BJ (cell line): ENCODE data around the gene PRKAR1B. TPM values are rescaled to one million over a fixed set of nuclear protein-coding genes. Genes with fewer than 3 reads are reported as not detected.

Experiments
- CTCF ChIA-PET: fragments of 350-600 bp; formaldehyde crosslinking; extraction: SDS; loops from one replicate; lab custom pipeline; 2021; ENCODE audit warnings: antibody characterized with exemption, inconsistent platforms; lab: Yijun Ruan, JAX
- POLR2A ChIA-PET: fragments of 300-600 bp; sonication (Branson Sonifier 250); formaldehyde crosslinking; extraction: SDS; loops from one replicate; lab custom pipeline; 2021; ENCODE audit warnings: antibody characterized with exemption; lab: Charles Lee
- DNase-seq: peaks from one replicate; pipeline ENCODE4 v3.0.0-alpha.2; 2011; ENCODE audit warnings: low read depth
- H3K27me3 ChIP-seq: 2 replicates; pipeline ENCODE4 v1.6.0; 2011; ENCODE audit warnings: low read length; ENCODE audit not compliant: control insufficient read depth, insufficient read depth
- H3K36me3 ChIP-seq: 2 replicates; pipeline ENCODE4 v1.5.1; 2011; ENCODE audit warnings: low read length; ENCODE audit not compliant: control insufficient read depth, insufficient read depth
- H3K4me3 ChIP-seq: 2 replicates; pipeline ENCODE4 v1.5.1; 2011; ENCODE audit warnings: low read depth, mild to moderate bottlenecking, control low read depth, low read length
- polyA plus RNA-seq: library from polyadenylated mRNA; depleted of rRNA; stranded (reverse); fragments of >200 nt; gene quantifications from 2 replicates; pipeline ENCODE4 v1.2.3, GENCODE V29; 2011
- TF ChIP-seq, protein P1 (sequence below): IDR thresholded peaks from 2 replicates; pipeline ENCODE4 v1.5.1; 2011; ENCODE audit warnings: low read depth, mild to moderate bottlenecking, control low read depth, inconsistent platforms, low read length, moderate library complexity; ENCODE audit not compliant: insufficient read depth

Gene PRKAR1B
- polyA plus RNA-seq, 1 experiment, result 7.4 TPM

DNA sequence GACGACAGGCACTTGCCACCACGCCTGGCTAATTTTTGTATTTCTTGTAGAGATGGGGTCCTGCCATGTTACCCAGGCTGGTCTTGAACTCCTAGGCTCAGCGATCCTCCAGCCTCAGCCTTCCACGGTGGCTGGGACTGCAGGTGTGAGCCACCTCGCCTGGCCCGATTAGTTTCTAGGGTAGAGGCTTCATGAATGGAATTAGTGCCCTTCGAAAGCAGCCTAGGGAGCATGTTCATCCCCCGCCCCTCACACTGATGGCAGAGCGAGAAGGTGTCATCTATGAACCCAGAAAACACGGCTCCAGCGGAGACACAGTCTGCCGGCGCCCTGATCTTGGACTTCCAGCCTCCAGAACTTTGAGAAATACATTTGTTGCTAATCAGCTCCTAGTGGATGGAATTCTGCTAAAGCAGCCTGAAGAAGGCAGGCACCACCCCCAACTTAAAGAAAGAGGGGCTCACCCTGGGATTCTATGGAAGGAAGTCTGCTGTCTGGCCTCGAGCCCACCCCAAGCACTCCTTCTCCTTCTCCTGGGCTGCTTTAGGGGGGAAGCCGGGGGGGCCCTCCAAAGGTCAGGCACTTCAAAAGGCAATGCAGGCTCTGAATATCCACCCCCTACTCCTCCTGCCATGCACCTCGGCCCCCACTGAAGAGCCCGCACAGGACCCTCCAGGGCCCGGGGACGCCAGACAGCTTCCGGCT lies 217.5 kb downstream of the PRKAR1B start:
- POLR2A ChIA-PET, result no interaction called here
- peaks cover 27% of the 10 kb centered on the region for H3K36me3 ChIP-seq
- no peak overlapping the region for H3K4me3 ChIP-seq
- H3K27me3 ChIP-seq, result no peaks in the 10 kb centered on the region
- CTCF ChIA-PET, result no interaction called here
- TF ChIP-seq, protein P1, sequence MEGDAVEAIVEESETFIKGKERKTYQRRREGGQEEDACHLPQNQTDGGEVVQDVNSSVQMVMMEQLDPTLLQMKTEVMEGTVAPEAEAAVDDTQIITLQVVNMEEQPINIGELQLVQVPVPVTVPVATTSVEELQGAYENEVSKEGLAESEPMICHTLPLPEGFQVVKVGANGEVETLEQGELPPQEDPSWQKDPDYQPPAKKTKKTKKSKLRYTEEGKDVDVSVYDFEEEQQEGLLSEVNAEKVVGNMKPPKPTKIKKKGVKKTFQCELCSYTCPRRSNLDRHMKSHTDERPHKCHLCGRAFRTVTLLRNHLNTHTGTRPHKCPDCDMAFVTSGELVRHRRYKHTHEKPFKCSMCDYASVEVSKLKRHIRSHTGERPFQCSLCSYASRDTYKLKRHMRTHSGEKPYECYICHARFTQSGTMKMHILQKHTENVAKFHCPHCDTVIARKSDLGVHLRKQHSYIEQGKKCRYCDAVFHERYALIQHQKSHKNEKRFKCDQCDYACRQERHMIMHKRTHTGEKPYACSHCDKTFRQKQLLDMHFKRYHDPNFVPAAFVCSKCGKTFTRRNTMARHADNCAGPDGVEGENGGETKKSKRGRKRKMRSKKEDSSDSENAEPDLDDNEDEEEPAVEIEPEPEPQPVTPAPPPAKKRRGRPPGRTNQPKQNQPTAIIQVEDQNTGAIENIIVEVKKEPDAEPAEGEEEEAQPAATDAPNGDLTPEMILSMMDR, result no peak
- no peak for DNase-seq

DNA sequence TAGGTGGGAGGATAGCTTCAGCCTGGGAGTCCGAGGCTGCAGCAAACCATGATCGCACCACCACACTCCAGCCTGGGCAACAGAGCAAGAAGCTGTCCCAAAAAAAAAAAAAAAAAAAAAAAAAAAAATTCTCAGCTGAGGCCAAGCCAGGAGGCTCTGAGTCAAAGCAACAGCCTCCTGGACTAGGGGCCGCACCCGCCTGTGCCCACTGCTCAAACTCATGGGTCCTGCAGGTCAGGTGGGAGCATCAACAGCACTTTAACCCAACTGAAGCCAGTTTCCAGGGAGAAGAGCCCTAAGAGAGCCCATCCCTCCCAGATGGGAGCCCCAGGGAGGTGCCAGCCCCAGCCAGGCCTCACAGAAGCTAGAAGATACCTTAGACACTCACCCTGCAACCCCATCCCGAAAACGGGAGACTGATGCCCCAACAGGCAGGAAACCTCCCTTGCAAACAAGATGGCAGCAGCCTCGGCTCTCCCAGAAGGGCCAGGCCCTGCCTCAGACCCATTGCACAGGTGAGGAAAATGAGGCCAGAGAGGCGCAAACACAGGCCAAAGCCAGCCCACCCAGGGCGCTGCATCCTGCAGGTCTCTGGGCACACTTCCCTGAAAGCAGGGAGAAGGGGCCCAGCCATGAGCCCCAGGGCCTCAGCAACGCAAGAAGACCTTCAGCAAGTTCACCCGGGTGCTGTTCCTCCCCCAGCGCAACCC lies 218.5 kb downstream of the PRKAR1B start:
- H3K36me3 ChIP-seq, result peaks cover 28% of the 10 kb centered on the region
- ChIA-PET POLR2A (no interaction called here), CTCF (no interaction called here)

DNA sequence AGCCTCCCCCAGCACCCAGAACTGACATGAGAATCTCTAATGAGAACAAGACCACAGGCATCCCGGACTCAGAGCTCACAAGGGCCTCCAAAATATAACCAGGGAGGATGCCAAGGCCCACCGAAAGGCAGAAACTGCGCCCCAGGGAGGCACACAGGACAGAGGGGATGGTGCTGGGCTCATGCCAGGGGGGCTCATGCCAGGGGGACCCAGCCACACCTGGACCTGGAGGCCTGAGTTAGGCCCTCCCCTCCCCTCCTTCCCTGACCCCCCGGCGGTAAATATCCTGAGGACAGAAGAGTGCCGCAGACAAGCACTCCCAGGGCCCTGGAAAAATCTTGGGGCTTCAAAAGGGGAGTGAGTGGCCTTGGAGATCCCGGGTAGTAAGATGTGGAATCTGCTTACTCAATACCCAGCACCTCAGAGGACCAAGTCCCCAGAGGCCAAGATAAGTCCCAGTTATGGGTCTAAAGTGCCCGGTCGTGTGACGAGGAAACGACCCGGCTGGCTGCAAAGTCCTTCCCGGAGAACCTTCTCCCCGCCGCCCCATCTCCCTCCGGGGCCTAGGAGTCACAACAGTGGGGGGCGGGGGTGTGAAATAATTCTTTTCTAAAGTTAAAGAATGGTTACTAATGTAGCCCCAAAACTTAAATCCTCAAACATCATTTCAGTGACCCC lies 219.3 kb downstream of the PRKAR1B start:
- ChIA-PET CTCF (no interaction called here), POLR2A (no interaction called here)
- Histone ChIP-seq H3K4me3 (no peak overlapping the region), H3K27me3 (no peaks in the 10 kb centered on the region), H3K36me3 (peaks cover 28% of the 10 kb centered on the region)
- no peak for DNase-seq
- TF ChIP-seq, protein P1, result no peak

More for the DNA sequence above, 218.5 kb downstream of the PRKAR1B start:
- H3K4me3 ChIP-seq, result no peak overlapping the region
- no peak for DNase-seq
- no peaks in the 10 kb centered on the region for H3K27me3 ChIP-seq
- TF ChIP-seq, protein P1, result no peak

DNA sequence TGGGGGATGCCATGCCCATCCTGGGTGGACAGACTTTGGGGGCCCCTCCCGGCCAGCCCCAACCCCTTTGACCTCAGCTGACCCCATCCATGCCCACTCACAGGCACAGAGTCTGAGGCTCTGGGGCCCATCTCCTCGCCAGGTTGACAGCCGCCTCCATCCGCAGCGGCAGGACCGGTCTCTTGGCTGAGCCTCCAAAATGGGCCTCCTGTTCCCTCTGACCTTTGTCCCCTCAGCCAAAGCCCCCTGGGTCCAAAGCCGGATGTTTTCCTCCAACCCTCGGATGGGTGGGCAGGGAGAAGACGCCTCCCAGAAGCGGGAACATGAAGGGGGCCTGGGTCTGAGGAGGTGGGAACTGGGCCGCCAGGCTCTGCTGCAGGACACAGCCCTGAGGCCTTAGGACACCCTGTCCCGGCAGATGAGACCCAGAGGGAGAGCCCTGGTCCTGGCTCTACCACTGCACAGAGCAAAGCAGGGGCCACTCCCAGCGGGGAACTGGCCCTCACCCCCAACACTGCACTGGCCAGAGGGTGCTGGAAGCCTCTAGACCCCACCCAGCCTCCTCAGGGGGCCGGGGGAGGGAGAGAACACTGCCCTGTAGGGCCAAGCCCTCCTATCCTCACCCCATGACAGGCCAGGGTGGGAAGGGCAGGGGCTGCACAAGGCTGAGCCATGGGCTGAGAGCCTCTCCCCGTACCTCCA lies 220.0 kb downstream of the PRKAR1B start:
- no peak for DNase-seq
- CTCF ChIA-PET, result no interaction called here
- TF ChIP-seq, protein P1, result no peak

More for the DNA sequence above, 220.0 kb downstream of the PRKAR1B start:
- POLR2A ChIA-PET, result no interaction called here
- no peak overlapping the region for H3K4me3 ChIP-seq
- H3K36me3 ChIP-seq, result peaks cover 28% of the 10 kb centered on the region
- H3K27me3 ChIP-seq, result no peaks in the 10 kb centered on the region
